Tibial nerve (tissue), 4 donors: ENCODE results near the gene PIGV. TPM values are rescaled to one million over a fixed set of nuclear protein-coding genes. Genes with fewer than 3 reads are reported as not detected.

Experiments used
- DNase-seq, 2 donors: peaks; one replicate each; pipeline ENCODE4 v3.0.0-alpha.2; 2019; ENCODE audit warnings: low spot score in 2 of 2
- H3K27ac ChIP-seq, 4 donors: fragments of 200-600 bp; sonication (generic) in 3 of 4; one replicate each; pipeline ENCODE4 v1.5.1; 2017 to 2019; ENCODE audit warnings: mild to moderate bottlenecking in 1 of 4
- H3K27me3 ChIP-seq, 2 donors: fragments of 200-600 bp; sonication (generic) in 1 of 2; one replicate each; pipeline versions ENCODE4 v1.5.1 to v1.6.0; 2017 to 2019
- H3K36me3 ChIP-seq, 3 donors: fragments of 200-600 bp; sonication (generic); one replicate each; pipeline ENCODE4 v1.5.1; 2018 to 2019
- H3K4me1 ChIP-seq, 4 donors: fragments of 200-600 bp; sonication (generic) in 3 of 4; one replicate each; pipeline ENCODE4 v1.5.1; 2017 to 2019
- H3K4me3 ChIP-seq, 4 donors: fragments of 200-600 bp; sonication (generic) in 3 of 4; one replicate each; pipeline ENCODE4 v1.5.1; 2017 to 2019; ENCODE audit warnings: mild to moderate bottlenecking in 1 of 4, moderate library complexity in 1 of 4
- H3K9me3 ChIP-seq, 4 donors: fragments of 200-600 bp; sonication (generic) in 3 of 4; one replicate each; pipeline ENCODE4 v1.5.1; 2017 to 2019
- EP300 ChIP-seq, 2 donors: sonication (generic); formaldehyde crosslinking; IDR thresholded peaks; one replicate each; pipeline ENCODE4 v1.6.1; 2017; ENCODE audit warnings: antibody characterized with exemption in 2 of 2, mild to moderate bottlenecking in 1 of 2
- POLR2A ChIP-seq, 2 donors: fragments of 450-650 bp; IDR thresholded peaks; one replicate each; pipeline ENCODE4 v1.6.1; 2017; ENCODE audit warnings: antibody characterized with exemption in 2 of 2, mild to moderate bottlenecking in 2 of 2, moderate library complexity in 2 of 2
- WGBS, 2 donors: methylation state at CpG; one replicate each; pipeline ENCODE4 v1.1.5; 2018; 5-methylcytosine and 5-hydroxymethylcytosine counted together
- total RNA-seq, 4 donors: library from RNA; depleted of rRNA; stranded (reverse); fragments of >200 nt; gene quantifications; one replicate each; pipeline ENCODE4 v1.1.0, GENCODE V29; 2016
- TF ChIP-seq, protein P1 (sequence below), 5 experiments: fragments of 200-600 bp in 3 of 5; fragments of 450-650 bp in 2 of 5; sonication (generic) in 3 of 5; IDR thresholded peaks; one replicate each; pipeline ENCODE4 v1.5.1; 2016 to 2019; ENCODE audit warnings: antibody characterized with exemption in 5 of 5, mild to moderate bottlenecking in 3 of 5, moderate library complexity in 2 of 5

The PIGV gene
- total RNA-seq, 4 donors from 2014 or later = 9.3 to 22.2 (median 17.6) TPM

- no peak for TF ChIP-seq EP300 (IDR thresholded peaks at IDR 0.05)
- TF ChIP-seq, protein P1, sequence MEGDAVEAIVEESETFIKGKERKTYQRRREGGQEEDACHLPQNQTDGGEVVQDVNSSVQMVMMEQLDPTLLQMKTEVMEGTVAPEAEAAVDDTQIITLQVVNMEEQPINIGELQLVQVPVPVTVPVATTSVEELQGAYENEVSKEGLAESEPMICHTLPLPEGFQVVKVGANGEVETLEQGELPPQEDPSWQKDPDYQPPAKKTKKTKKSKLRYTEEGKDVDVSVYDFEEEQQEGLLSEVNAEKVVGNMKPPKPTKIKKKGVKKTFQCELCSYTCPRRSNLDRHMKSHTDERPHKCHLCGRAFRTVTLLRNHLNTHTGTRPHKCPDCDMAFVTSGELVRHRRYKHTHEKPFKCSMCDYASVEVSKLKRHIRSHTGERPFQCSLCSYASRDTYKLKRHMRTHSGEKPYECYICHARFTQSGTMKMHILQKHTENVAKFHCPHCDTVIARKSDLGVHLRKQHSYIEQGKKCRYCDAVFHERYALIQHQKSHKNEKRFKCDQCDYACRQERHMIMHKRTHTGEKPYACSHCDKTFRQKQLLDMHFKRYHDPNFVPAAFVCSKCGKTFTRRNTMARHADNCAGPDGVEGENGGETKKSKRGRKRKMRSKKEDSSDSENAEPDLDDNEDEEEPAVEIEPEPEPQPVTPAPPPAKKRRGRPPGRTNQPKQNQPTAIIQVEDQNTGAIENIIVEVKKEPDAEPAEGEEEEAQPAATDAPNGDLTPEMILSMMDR (IDR thresholded peaks at IDR 0.05) = no peak
- TF ChIP-seq POLR2A (IDR thresholded peaks at IDR 0.05) = no peak
- DNase-seq = no peak
- Histone ChIP-seq H3K36me3 (peaks cover 0 to 64% (median 7%) of the 10 kb centered on the region in 3 donors), H3K9me3 (no peaks in the 10 kb centered on the region), H3K27me3 (no peaks in the 10 kb centered on the region), H3K4me3 (no peak overlapping the region), H3K4me1 (peaks cover 0 to 90% (median 37%) of the 10 kb centered on the region in 4 donors), H3K27ac (peak overlapping the region in 3 of 4 donors; percentile 52 to 66 (median 53))
- WGBS, 2 donors = 78 to 80% methylated on average over 8 of the region's 8 CpGs
Measured at GRCh38 chr1:26743426-26744059, 44.2 kb upstream of the PIGV start.

DNA sequence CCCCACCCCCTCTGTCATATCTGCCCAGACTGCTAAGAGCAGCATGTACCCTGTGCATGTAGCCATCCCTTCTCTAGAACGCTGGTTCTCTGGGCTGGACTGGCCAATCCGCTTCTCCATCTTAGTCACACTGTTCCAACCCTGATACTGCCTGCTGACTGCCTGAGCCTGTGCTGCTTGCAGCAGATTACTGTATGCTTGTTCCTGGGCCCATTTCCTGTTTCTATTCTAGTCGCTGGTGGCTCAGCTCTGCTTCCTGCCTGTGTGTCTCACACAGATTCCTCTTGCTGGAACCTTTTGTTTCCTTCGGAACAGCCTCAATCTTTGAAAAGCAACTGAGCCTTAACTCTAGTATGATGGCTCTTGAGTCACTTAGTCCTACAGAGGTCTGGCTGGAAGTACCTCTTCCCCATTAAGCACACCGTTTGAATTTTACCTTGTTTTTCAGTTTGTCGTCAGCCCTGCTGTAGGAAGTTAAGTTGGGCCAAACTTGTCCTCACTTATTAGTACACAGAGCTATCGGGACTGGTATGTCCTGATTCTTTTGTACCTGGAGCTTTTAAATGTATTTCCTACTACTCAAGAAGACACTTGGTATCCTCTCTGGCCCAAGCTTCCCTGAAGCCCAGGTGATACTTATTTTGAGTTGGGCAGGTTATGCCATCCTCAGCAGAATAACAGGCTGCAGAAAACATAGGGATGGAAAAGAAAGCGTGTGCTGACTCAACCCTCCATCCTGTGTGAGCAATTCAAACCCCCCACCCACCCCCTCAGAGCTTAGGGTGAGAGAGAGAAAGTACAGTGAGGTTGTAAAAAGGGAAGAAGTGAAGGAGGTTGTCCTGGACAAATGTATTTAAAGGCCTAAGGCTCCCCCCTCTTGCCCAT lies 43.4 kb upstream of the PIGV start:
- Histone ChIP-seq H3K4me1 (peaks cover 0 to 93% (median 36%) of the 10 kb centered on the region in 4 donors), H3K36me3 (peaks cover 0 to 60% (median 7%) of the 10 kb centered on the region in 3 donors), H3K27me3 (no peaks in the 10 kb centered on the region), H3K9me3 (no peaks in the 10 kb centered on the region), H3K27ac (peak overlapping the region in 3 of 4 donors; percentile 53 to 70 (median 66)), H3K4me3 (no peak overlapping the region)
- peak in 1 of 2 donors; percentile 65 for DNase-seq
- 49 to 53% methylated on average over 8 of the region's 8 CpGs for WGBS, 2 donors
- TF ChIP-seq POLR2A (IDR thresholded peaks at IDR 0.05) = no peak
- TF ChIP-seq EP300 (IDR thresholded peaks at IDR 0.05) = peak in 1 of 2 donors; percentile 82

DNA sequence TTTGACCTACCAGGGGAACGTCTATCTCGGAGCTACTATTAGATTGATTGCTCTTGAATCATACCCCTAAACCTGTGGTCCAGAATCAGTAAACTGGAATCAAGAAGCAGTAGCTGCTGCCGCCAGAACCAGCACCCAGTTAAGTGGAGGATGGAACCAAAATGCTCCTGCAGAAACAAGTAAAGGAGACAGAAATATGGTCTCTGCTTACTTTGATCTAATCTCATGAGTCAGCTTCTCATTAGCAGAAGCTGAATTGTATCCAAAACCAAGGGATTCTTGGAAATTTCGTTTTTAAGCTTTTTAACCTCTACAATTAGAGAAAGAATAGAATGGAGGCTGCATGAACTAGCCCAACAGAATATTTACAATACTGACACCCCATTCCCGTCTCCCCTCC lies 42.6 kb upstream of the PIGV start:
- Histone ChIP-seq H3K27ac (peak overlapping the region in 3 of 4 donors; percentile 53 to 70 (median 66)), H3K27me3 (no peaks in the 10 kb centered on the region), H3K9me3 (no peaks in the 10 kb centered on the region), H3K4me1 (peaks cover 0 to 95% (median 37%) of the 10 kb centered on the region in 4 donors), H3K36me3 (peaks cover 0 to 56% (median 11%) of the 10 kb centered on the region in 3 donors), H3K4me3 (no peak overlapping the region)
- 60 to 61% methylated on average over 5 of the region's 5 CpGs for WGBS, 2 donors
- no peak for TF ChIP-seq POLR2A (IDR thresholded peaks at IDR 0.05)
- TF ChIP-seq, protein P1 (IDR thresholded peaks at IDR 0.05) = no peak
- TF ChIP-seq EP300 (IDR thresholded peaks at IDR 0.05) = no peak
- DNase-seq = no peak

- H3K4me3 ChIP-seq = no peak overlapping the region
- H3K9me3 ChIP-seq = no peaks in the 10 kb centered on the region
- no peak for DNase-seq
- H3K27me3 ChIP-seq = no peaks in the 10 kb centered on the region
- TF ChIP-seq, protein P1 (IDR thresholded peaks at IDR 0.05) = no peak
- no peak for TF ChIP-seq EP300 (IDR thresholded peaks at IDR 0.05)
- TF ChIP-seq POLR2A (IDR thresholded peaks at IDR 0.05) = no peak
- H3K4me1 ChIP-seq = peaks cover 0 to 96% (median 43%) of the 10 kb centered on the region in 4 donors
- peak overlapping the region in 3 of 4 donors; percentile 17 to 73 (median 55) for H3K27ac ChIP-seq
- WGBS, 2 donors = 92% methylated on average over 5 of the region's 5 CpGs
- peaks cover 0 to 45% (median 11%) of the 10 kb centered on the region in 3 donors for H3K36me3 ChIP-seq
Measured at GRCh38 chr1:26747048-26747447, 40.7 kb upstream of the PIGV start.

DNA sequence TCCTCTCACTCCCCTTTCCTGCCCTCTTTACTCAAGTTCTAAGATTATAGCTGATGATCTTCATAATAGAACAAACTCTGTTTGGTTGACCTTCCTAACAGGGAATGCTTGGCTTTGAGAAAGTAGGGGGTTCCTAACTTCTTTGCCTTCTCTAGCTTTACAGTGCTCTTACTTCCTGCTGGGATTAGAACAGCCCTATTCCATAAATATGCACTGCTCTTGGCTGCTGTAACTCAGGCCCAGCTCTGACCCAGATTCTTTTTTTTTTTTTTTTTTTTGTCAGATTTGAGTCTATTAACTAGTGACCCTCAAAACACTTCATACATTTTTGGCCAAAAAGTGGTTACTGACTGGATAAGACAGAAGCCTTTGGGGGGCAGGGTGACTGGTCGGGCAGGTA lies 39.4 kb upstream of the PIGV start:
- Histone ChIP-seq H3K36me3 (peaks cover 0 to 43% (median 11%) of the 10 kb centered on the region in 3 donors), H3K27ac (peak overlapping the region; percentile 0 to 73 (median 56)), H3K9me3 (no peaks in the 10 kb centered on the region), H3K4me3 (no peak overlapping the region), H3K4me1 (peaks cover 0 to 96% (median 39%) of the 10 kb centered on the region in 4 donors), H3K27me3 (no peaks in the 10 kb centered on the region)
- TF ChIP-seq EP300 (IDR thresholded peaks at IDR 0.05) = no peak
- no peak for TF ChIP-seq POLR2A (IDR thresholded peaks at IDR 0.05)
- TF ChIP-seq, protein P1 (IDR thresholded peaks at IDR 0.05) = no peak
- 91 to 92% methylated on average over 1 of the region's 1 CpG for WGBS, 2 donors
- no peak for DNase-seq
